Prostate gland (tissue), 2 donors: ENCODE measurements around the gene SFT2D3. TPM values are rescaled to one million over a fixed set of nuclear protein-coding genes. Genes with fewer than 3 reads are reported as not detected.

Experiments used
- DNase-seq: peaks from one replicate; pipeline ENCODE4 v3.0.0-alpha.2; 2019; ENCODE audit warnings: low spot score
- H3K27ac ChIP-seq, 2 donors: fragments of 200-600 bp; sonication (generic); 2 replicates each; pipeline ENCODE4 v1.5.1; 2017 to 2019
- H3K27me3 ChIP-seq: fragments of 200-600 bp; sonication (generic); replicated peaks from 2 replicates; pipeline ENCODE4 v1.5.1; 2019; ENCODE audit not compliant: insufficient read depth
- H3K36me3 ChIP-seq, 2 donors: fragments of 200-600 bp; sonication (generic); 1 replicate in 1 of 2; 2 replicates in 1 of 2; pipeline versions ENCODE4 v1.5.1 to v1.8.1; 2017 to 2019
- H3K4me1 ChIP-seq: fragments of 200-600 bp; sonication (generic); replicated peaks from 2 replicates; pipeline ENCODE4 v1.5.1; 2019
- H3K4me3 ChIP-seq, 2 donors: fragments of 200-600 bp; sonication (generic); 2 replicates each; pipeline ENCODE4 v1.5.1; 2017 to 2019
- H3K9me3 ChIP-seq: fragments of 200-600 bp; sonication (generic); 2 replicates; pipeline ENCODE4 v1.5.1; 2017
- POLR2A ChIP-seq: fragments of 450-650 bp; IDR thresholded peaks from one replicate; pipeline ENCODE4 v1.6.1; 2016; ENCODE audit warnings: antibody characterized with exemption, mild to moderate bottlenecking
- POLR2AphosphoS5 ChIP-seq: sonication (generic); formaldehyde crosslinking; IDR thresholded peaks from one replicate; pipeline ENCODE4 v1.6.1; 2017; ENCODE audit warnings: antibody characterized with exemption
- WGBS: methylation state at CpG from one replicate; pipeline ENCODE4 v1.1.5; 2018; 5-methylcytosine and 5-hydroxymethylcytosine counted together
- intact Hi-C: fragments of 100-400 bp; cut with DNase I; formaldehyde crosslinking; loops from one replicate; pipeline ENCODE4 v1.14.2; 2022
- total RNA-seq, 2 donors: library from RNA; depleted of rRNA; stranded (reverse); fragments of >200 nt; gene quantifications; one replicate each; pipeline ENCODE4 v1.1.0, GENCODE V29; 2016
- TF ChIP-seq, protein P1 (sequence below), 4 experiments: fragments of 200-600 bp in 2 of 4; fragments of 450-650 bp in 2 of 4; sonication (generic) in 2 of 4; IDR thresholded peaks; 1 replicate in 3 of 4; 2 replicates in 1 of 4; pipeline ENCODE4 v1.5.1; 2016 to 2019; ENCODE audit warnings: antibody characterized with exemption in 4 of 4, mild to moderate bottlenecking in 2 of 4, moderate library complexity in 2 of 4

Gene SFT2D3
- total RNA-seq, 2 donors from 2014 or later, result 14.8 to 22.2 TPM

DNA sequence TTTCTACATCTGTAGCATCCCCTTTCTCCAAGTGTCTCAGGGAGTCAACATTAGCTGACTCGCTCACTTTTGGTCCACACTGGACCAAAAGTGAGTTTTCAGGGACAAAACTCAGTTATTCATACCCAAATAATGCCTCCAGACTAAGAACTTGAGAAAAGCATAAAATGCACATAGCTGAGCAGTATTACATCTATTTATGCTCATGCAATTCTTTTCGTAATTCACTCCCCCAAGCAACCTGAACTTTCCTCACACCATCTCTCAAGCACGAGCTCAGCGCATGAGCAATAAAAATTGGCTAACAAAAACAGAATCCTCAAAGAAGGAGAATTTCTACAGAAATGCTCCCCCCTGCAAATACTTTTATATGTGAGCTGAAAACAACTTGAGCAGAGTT is 17.0 kb downstream of the SFT2D3 start:
- Histone ChIP-seq H3K36me3 (peaks cover 0 to 12% of the 10 kb centered on the region in 2 donors), H3K4me1 (no peaks in the 10 kb centered on the region), H3K4me3 (no peak overlapping the region), H3K27me3 (no peaks in the 10 kb centered on the region), H3K27ac (no peak overlapping the region), H3K9me3 (no peaks in the 10 kb centered on the region)
- intact Hi-C loops, result no loop called here
- no peak for DNase-seq
- WGBS, result 94% methylated on average over 4 of the region's 4 CpGs
- TF ChIP-seq POLR2A, result no peak
- no peak for TF ChIP-seq POLR2AphosphoS5
- TF ChIP-seq, protein P1, sequence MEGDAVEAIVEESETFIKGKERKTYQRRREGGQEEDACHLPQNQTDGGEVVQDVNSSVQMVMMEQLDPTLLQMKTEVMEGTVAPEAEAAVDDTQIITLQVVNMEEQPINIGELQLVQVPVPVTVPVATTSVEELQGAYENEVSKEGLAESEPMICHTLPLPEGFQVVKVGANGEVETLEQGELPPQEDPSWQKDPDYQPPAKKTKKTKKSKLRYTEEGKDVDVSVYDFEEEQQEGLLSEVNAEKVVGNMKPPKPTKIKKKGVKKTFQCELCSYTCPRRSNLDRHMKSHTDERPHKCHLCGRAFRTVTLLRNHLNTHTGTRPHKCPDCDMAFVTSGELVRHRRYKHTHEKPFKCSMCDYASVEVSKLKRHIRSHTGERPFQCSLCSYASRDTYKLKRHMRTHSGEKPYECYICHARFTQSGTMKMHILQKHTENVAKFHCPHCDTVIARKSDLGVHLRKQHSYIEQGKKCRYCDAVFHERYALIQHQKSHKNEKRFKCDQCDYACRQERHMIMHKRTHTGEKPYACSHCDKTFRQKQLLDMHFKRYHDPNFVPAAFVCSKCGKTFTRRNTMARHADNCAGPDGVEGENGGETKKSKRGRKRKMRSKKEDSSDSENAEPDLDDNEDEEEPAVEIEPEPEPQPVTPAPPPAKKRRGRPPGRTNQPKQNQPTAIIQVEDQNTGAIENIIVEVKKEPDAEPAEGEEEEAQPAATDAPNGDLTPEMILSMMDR (IDR thresholded peaks at IDR 0.05), result no peak

DNA sequence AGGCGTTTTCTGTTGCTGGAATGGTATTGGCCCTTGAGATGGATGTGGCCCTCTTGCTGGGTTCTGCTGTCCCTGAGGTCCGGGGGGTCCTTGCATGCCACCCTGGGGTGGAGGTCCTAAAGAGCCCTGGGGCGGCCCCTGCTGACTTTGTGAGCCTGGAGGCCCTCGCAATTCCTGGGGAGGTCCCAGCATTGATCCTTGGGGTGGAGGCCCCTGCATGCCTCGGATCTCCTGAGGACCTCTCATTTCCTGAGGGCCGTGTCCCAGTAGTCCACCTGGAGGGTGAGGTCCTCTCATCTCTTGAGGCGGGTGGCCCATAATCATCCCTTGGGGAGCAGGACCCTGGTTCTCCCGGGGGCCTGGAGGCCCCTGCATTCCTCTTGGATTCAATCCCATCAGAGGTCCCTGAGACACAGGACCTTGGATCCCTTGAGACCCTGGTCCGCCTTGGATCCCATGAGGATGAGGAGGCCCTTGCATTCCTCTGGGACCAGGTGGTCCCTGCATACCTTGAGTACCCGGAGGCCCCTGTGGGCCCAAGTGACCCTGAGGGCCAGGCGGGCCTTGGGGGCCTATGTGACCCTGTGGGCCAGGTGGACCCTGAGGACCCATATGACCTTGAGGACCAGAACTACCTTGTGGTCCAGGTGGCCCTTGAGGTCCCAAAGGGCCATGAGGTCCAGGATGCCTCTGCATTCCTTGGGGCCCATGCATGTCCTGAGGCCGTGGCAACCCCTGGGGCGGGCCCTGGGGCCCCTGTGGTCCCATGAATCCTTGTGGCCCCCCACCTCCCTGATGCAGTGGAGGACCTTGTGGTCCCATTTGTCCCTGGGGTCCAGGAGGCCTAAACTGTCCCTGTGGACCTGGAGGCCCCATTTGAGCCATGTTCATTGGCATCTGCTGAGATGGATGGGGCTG is 18.3 kb downstream of the SFT2D3 start:
- WGBS, result 97% methylated on average over 13 of the region's 13 CpGs
- no peaks in the 10 kb centered on the region for H3K9me3 ChIP-seq
- DNase-seq, result no peak
- H3K27me3 ChIP-seq, result no peaks in the 10 kb centered on the region
- intact Hi-C loops, result no loop called here
- TF ChIP-seq POLR2A, result no peak
- H3K4me1 ChIP-seq, result no peaks in the 10 kb centered on the region
- H3K36me3 ChIP-seq, result peaks cover 0 to 12% of the 10 kb centered on the region in 2 donors
- H3K27ac ChIP-seq, result no peak overlapping the region
- no peak overlapping the region for H3K4me3 ChIP-seq

DNA sequence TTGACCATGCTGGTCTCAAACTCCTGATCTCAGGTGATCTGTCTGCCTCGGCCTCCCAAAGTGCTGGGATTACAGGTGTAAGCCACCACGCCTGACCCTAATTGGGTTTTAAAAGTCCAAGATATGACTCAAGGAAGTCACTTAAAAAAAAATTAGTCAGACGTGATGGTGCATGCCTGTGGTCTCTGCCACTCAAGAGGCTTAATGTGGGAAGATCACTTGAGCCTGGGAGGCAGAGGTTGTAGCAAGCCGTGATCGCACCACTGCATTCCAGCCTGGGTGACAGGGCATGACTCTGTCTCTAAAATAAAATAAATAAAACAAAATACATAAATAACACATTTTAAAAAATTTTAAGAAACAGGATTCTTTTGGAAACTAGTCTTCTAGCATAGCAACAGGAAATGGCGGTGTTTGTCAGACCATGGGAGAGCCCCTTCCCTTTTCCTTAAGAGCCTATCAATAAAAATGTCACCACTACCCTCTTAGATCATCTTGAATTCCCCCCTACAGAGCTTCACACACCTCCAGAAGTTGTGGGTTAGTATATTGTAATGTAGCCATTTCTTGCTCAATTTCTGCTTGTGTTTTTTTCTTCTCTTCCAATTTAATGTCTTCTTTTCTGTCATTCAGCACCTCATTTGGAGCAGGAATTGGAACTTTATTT is 20.1 kb downstream of the SFT2D3 start:
- no peaks in the 10 kb centered on the region for H3K9me3 ChIP-seq
- no peaks in the 10 kb centered on the region for H3K4me1 ChIP-seq
- H3K4me3 ChIP-seq, result no peak overlapping the region
- no peak overlapping the region for H3K27ac ChIP-seq
- H3K27me3 ChIP-seq, result no peaks in the 10 kb centered on the region
- peaks cover 0 to 12% of the 10 kb centered on the region in 2 donors for H3K36me3 ChIP-seq
- WGBS, result 91% methylated on average over 6 of the region's 6 CpGs
- DNase-seq, result no peak
- intact Hi-C loops, result no loop called here
- TF ChIP-seq, protein P1 (IDR thresholded peaks at IDR 0.05), result no peak
- TF ChIP-seq POLR2AphosphoS5 (no peak), POLR2A (no peak)

DNA sequence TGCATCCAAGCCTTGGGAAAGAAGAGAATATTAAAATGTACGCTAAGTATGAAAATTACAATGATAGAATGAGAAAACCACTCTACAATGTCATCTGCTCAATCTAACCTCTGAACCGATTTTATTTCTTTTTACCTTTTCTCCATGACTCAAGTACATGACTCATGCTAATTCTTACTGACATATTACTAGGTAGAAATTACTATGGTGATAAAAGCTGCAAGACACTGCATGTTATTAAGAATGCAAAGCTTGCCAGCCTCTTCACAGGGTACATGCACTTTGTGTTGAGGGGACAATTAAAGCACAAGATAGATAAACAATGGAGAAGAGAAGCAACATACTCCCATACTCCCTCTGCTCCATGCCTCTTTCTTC is 20.7 kb downstream of the SFT2D3 start:
- Histone ChIP-seq H3K4me3 (no peak overlapping the region), H3K9me3 (no peaks in the 10 kb centered on the region), H3K36me3 (peaks cover 0 to 12% of the 10 kb centered on the region in 2 donors), H3K27me3 (no peaks in the 10 kb centered on the region), H3K27ac (no peak overlapping the region), H3K4me1 (no peaks in the 10 kb centered on the region)
- no peak for DNase-seq
- intact Hi-C loops, result no loop called here
- TF ChIP-seq POLR2A (no peak), POLR2AphosphoS5 (no peak)
- TF ChIP-seq, protein P1 (IDR thresholded peaks at IDR 0.05), result no peak
- 93% methylated on average over 2 of the region's 2 CpGs for WGBS

DNA sequence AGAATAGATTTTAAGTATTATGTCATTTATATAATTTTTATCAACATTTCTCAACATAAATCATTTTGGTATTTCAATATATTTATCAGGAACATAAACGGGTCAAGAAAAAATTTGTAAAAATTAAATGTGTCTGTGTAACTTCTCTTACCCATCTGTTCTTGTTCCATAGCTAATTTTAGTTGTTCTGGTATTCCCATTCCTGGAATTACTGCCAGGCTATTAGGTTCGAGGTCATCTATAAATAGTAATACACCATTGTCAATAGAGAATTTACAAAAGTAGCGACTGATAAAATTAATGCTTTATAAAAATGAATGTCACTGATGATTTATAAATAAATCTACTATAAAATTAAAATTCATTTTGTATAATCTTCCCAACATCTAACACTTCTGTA is 21.5 kb downstream of the SFT2D3 start:
- H3K36me3 ChIP-seq, result peaks cover 0 to 12% of the 10 kb centered on the region in 2 donors
- WGBS, result 79% methylated on average over 3 of the region's 3 CpGs
- intact Hi-C loops, result no loop called here
- no peak overlapping the region for H3K4me3 ChIP-seq
- no peaks in the 10 kb centered on the region for H3K9me3 ChIP-seq
- H3K4me1 ChIP-seq, result no peaks in the 10 kb centered on the region
- H3K27ac ChIP-seq, result no peak overlapping the region
- TF ChIP-seq, protein P1 (IDR thresholded peaks at IDR 0.05), result no peak
- TF ChIP-seq POLR2A (no peak), POLR2AphosphoS5 (no peak)
- H3K27me3 ChIP-seq, result no peaks in the 10 kb centered on the region
- DNase-seq, result no peak
